GM18505 (cell line): ENCODE results near the gene IDI2.
"Not testable (repeated sequence)": the region's sequence is repeated elsewhere in the genome, so short reads cannot be mapped to it uniquely, and the experiment has no call there.

Experiments
- ATAC-seq: cut with Tn5 transposase; IDR thresholded peaks from one replicate; pipeline ENCODE4 v1.9.1; 2021; ENCODE audit not compliant: unreplicated experiment
- POLR2A ChIP-seq: IDR thresholded peaks from 4 replicates; pipeline ENCODE4 v1.6.1; 2011; ENCODE audit warnings: borderline replicate concordance; ENCODE audit not compliant: insufficient read depth, insufficient read length; ENCODE audit errors: extremely low read depth

The IDI2 gene

DNA sequence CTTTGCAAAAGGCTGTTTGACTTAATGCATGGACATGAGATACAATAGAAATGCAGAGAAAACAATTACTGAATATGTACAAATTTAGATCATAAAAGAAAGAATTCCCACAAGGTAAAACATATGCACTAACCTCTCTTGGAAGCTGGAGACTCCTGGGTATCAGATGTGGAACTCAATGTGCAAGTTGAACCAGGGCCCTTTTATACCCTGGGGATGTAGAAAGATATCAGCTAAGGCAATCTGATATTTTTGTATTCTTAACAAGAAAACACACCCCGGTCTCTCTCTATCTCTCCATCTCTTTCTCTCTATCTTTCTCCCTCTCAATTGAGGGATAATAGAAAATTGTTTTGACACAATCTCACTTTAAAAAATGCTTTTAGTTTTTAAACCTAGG, at the start of gene IDI2:
Gene IDI2, minus strand, starts transcription at position 177 of the 400 bp plus-strand sequence. CDS start 1,136 bp downstream, outside the sequence.
- TF ChIP-seq POLR2A: no peak
- no peak for ATAC-seq

- no peak for ATAC-seq
- TF ChIP-seq POLR2A: no peak
These were observed 49.2 kb upstream of the IDI2 start for GRCh38 chr10:1074748-1075308.

GRCh38 chr10:1074052-1074747, 48.5 kb upstream of the IDI2 start:
- TF ChIP-seq POLR2A: no peak
- no peak for ATAC-seq

DNA sequence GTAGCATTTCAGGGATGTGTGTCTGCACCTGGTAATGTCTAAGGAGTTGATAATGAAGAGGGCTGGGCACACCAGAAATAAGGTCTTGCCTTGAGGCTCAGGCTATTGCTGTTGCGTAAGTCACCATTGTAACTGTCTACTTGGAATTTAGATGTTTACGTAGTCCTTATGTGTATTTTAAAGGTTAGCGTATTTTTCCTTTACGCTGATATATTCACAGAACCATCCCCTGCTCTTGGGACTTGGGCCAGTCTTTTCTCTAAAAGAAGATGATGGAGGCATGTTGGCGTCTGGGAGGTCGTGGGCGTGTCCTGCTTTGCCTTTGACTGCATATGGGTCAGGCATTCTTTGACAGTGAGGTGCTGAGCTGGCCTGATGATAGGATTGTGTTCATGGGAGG, 45.3 kb upstream of the IDI2 start:
- no peak for TF ChIP-seq POLR2A
- no peak for ATAC-seq

GRCh38 chr10:1068380-1069361, 43.0 kb upstream of the IDI2 start:
- no peak for ATAC-seq
- TF ChIP-seq POLR2A: no peak

DNA sequence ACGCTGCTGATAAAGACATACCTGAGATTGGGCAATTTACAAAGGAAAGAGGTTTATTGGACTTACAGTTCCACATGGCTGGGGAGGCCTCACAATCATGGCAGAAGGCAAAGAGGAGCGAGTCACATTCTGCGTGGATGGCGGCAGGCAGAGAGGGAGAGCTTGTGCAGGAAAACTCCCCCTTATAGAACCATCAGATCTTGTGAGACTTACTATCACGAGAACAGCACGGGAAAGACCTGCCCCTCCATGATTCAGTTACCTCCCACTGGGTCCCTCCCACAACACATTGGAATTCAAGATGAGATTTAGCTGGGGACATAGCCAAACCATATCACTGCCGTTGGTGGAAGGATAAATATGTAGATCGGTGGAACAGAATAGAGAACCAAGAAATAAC, 41.1 kb upstream of the IDI2 start:
- ATAC-seq: not testable (repeated sequence)

DNA sequence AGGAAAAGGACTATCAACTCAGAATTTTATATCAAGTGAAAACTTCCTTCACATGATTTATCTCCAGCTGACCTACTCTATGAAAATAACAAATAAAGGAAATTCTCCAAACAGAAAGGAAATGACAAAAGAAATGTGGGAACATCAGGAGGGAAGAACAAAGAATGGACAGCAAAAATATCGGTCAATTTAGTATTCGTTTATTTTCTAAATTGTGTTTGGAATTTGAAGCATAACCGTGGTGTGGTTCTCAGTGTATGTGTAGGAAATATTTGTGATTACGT, 39.2 kb upstream of the IDI2 start:
- TF ChIP-seq POLR2A: no peak
- ATAC-seq: no peak

GRCh38 chr10:1063232-1063865, 37.7 kb upstream of the IDI2 start:
- no peak for TF ChIP-seq POLR2A
- no peak for ATAC-seq

DNA sequence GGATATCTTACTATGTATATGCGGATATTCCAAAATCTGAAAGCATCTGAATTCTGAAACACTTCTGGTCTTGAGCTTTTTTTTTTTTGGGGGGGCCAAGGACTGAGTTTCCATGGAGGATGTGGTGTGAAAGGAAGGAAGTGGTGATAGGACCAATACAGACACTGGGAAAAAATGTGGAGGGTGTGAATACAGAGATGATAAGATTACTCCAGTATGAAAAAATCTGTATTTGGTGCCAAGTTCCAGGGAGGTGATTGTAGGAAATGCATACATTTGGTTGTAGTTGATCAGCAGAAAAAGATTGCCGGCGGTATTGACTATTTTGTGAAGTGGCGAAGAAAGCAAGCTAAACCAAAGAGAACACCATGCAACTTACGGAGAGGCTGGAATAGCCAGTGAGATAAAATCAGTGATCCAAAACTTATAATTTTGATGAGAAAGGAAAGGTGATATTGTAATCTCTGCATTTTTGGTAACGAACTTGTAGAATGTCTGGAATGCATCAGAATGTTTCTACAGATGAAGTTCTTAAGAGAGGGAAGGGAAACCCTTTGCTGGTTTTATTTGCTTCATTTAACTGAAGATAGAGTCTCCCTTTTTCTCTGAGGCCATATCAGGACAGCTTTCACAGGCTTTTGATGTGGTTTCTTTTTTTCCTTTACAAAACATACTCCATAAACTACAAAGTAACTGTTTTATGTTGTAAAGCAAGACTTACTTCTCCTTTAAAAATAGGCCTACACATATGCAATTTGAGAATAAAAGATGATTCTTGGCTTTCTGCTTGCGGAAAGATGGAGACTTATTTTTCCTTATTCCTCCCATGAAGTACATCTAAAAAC, 36.5 kb upstream of the IDI2 start:
- no peak for ATAC-seq
- TF ChIP-seq POLR2A: no peak

GRCh38 chr10:1059902-1060301, 34.2 kb upstream of the IDI2 start:
- TF ChIP-seq POLR2A: no peak
- no peak for ATAC-seq

GRCh38 chr10:1058017-1058416, 32.4 kb upstream of the IDI2 start:
- TF ChIP-seq POLR2A: no peak
- no peak for ATAC-seq

GRCh38 chr10:1057106-1057657, 31.5 kb upstream of the IDI2 start:
- no peak for TF ChIP-seq POLR2A
- no peak for ATAC-seq

DNA sequence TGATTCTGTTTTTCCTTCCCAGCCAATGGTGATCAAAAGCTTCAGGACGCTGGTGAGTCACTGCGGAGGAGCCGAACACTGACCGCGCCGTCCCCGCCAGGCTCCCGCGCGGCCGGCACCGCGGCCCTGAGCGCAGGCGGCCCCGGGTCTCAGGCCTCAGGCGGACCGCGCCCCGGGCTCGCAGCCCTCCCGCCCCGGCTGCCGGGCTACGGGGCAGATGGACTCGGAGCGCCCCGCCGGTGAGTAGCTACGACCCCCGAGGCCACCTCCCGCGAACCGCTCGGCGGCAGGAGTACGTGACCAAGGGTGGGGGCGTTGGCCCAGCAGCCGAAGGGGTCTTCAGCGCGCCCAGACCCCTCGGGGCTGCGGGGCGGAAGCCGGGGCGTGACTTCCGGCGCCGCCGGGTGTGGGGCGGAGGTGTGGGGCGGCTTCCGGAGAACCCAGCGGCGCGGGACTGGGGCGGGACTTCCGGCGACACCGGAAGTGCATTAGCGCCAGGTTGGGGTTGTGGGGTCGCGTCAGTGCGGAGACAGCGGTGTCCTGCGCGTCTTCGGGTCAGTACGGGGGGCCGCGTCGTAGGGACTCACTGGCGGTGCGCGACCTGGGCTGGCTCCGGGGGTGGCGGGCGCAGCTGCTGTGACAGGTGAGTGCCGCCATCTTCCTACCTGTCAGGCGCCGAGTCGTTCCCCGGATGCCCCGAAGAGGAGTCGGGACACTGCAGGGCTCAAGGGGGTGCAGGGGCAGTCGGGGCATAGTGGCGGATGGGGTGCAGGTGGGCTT, 30.9 kb upstream of the IDI2 start, which contains the start of gene WDR37:
Gene WDR37, plus strand, starts transcription at position 60 of the 780 bp plus-strand sequence. CDS start 15,771 bp downstream, outside the sequence.
- peak; percentile 78 for TF ChIP-seq POLR2A
- ATAC-seq: peak; percentile 93
